ENCODE data around the gene PBX4. TPM values are rescaled to one million over a fixed set of nuclear protein-coding genes. Genes with fewer than 3 reads are reported as not detected.
A peak's percentile ranks its signal among the peaks of the same experiment; 100 is the strongest.

PBX4 gene
- total RNA-seq, 1 donor = 0.45 TPM

DNA sequence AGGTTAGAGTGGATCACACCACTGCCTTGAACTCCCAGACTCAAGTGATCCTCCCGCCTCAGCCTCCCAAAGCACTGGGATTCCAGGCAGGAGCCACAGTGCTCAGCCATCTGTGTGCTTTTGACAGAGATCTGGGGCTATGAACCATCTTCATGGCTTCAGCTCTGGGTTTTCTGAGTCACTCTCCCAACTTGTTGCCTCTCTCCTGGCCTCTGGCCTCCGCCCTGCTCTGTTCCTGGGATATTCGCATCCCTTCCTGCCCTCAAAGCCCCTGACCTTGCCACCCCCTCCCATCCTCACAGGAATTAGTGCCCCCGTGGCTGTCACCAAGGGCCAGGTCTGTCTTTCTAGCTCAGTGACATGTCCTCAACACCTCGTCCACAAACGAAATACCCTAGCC lies 30.7 kb upstream of the PBX4 start:
- no peak for DNase-seq (ENCODE audit: low read depth)
- TF ChIP-seq, protein P1, sequence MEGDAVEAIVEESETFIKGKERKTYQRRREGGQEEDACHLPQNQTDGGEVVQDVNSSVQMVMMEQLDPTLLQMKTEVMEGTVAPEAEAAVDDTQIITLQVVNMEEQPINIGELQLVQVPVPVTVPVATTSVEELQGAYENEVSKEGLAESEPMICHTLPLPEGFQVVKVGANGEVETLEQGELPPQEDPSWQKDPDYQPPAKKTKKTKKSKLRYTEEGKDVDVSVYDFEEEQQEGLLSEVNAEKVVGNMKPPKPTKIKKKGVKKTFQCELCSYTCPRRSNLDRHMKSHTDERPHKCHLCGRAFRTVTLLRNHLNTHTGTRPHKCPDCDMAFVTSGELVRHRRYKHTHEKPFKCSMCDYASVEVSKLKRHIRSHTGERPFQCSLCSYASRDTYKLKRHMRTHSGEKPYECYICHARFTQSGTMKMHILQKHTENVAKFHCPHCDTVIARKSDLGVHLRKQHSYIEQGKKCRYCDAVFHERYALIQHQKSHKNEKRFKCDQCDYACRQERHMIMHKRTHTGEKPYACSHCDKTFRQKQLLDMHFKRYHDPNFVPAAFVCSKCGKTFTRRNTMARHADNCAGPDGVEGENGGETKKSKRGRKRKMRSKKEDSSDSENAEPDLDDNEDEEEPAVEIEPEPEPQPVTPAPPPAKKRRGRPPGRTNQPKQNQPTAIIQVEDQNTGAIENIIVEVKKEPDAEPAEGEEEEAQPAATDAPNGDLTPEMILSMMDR (IDR thresholded peaks at IDR 0.05; ENCODE audit: insufficient read depth, low read length) = no peak
- no peak overlapping the region for H3K4me3 ChIP-seq (ENCODE audit: low read depth, low read length)

DNA sequence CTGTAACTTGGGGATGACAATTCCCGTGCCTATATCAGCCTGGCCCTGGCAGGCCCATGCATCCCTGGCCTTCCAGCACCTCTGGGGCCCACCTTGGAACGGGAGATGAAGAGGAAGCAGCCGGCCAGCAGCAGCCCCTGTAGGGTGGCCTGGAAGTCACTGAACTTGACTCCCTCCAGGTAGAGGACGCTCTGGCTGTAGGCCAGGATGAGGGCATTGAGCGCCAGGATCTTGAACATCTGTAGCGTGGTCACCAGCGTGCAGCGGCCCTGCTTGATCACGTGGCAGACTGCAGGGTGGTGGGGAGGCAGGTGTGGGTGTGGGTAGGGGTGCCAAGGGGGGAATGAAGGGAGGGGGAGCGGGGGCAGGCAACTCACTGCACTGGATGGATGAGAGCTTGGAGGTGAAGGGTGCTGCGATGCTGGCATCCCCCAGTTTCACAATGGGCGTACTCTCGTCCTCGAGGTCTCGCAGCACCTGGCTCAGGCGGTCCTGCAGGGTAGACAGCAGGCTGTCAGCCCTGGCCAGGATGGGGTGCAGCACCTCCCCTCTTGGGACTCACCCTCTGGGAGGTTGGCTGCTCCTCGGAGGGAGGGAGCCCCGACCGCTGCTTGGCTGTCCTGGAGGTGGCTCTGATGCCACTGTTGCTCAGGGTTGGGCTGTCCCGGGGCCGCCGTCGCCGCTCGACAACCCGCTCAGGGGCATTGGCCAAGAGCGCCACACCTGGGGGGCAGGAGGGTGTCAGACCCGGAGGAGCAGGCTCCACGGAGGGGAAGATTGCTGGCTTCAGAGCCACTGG lies 28.7 kb upstream of the PBX4 start:
- H3K4me3 ChIP-seq (ENCODE audit: low read depth, low read length) = no peak overlapping the region
- TF ChIP-seq, protein P1 (IDR thresholded peaks at IDR 0.05; ENCODE audit: insufficient read depth, low read length) = no peak
- no peak for DNase-seq (ENCODE audit: low read depth)

DNA sequence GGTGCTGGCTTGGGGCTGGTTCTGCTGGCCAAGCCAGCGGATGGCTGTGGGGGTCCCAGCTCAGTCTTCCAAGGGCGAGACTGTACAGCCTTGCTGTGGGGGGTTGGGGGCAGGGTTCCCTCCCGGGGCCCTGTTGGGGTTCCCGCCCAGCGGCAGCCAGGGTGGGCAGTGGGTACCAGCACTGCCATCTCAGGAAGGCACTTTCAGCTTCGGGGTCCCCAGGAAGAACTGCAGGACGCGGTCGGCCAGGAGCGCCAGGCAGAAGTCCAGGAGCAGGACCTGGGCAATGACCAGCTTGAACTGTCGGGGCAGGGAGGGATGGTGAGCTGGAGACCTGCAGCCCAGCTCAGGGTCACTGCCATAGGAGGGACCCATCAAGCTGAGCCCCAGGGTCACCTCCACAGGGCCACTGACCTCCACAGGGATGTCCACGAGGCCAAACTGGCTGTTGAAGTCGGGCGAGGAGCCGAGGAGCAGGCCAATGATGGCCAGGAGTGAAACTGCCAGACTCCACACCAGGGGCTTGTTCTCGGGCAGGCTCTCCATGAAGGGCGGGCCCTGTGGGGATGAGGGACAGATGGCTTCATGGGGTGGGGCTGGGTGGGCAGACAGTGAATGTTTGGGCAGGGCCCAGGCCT lies 26.9 kb upstream of the PBX4 start:
- H3K4me3 ChIP-seq (ENCODE audit: low read depth, low read length) = no peak overlapping the region
- TF ChIP-seq, protein P1 (IDR thresholded peaks at IDR 0.05; ENCODE audit: insufficient read depth, low read length) = no peak
- no peak for DNase-seq (ENCODE audit: low read depth)

DNA sequence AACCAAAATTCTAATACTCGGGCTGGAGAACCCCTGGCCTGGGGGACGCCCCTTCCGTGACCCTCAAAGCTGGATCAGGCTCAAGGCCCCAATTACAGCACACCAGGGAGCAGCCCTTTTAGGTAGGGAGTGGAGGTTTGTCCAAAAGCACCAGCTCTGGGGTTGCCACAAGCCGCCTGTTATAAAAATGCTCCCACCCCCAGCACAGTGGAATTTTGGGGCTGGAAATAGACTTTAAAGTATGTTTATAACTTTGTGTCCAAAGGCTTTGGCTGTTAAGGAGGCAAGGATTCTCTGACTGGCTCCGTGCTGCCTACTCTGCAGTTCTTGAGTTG lies 25.5 kb upstream of the PBX4 start:
- TF ChIP-seq, protein P1 (IDR thresholded peaks at IDR 0.05; ENCODE audit: insufficient read depth, low read length) = no peak
- H3K4me3 ChIP-seq (ENCODE audit: low read depth, low read length) = peak overlapping the region; percentile 90
- DNase-seq (ENCODE audit: low read depth) = no peak

DNA sequence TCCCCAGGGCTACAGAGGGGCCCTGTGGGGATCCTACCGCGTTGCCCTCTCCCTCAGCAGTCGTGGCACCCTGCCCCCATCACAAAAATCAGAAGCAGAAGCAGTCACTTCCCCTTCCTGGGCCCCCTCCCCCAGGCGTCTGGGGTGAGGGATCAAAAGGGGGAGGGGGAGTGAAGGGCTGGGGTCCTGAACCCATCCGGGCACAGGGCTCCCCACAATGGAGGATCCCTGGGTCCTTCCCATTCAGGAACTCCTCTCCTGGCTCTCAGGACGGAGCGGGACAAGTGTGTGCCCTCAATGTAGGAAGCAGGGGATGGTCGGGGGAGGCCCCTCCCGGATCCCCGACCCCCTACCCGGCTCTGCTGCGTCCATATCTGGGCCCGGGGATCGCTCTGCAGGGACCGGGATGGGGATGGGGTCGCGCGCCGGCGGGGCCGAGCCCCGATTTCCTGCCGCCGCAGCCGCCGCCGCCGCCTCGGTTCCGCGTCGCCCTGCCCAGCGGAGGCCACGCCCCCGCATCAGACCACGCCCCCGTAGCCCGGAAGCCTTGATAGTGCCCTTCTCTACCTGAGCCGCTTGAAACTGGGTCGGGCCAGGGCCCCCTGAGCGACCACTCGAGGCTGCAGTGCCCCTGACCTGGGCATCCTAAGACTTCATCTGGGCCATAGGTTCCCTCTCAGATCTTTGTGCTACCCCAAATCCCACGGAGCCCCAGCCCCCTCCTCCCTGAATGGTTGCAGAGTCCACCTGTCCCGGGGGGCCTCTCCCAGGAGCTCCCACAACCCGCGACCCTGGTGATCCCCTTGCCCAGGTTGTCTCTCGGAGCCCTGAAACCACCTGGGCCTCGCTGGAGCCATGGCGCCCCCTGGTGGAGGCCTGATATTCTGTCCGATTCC lies 24.9 kb upstream of the PBX4 start, which contains the start of gene GMIP:
GMIP (minus strand) TSS at position 500 of the 896 bp plus-strand sequence; CDS start at position 372, 128 bp downstream.
- TF ChIP-seq, protein P1 (IDR thresholded peaks at IDR 0.05; ENCODE audit: insufficient read depth, low read length) = peak; percentile 81
- peak within 1 kb of the TSS; percentile 90 for H3K4me3 ChIP-seq (ENCODE audit: low read depth, low read length)
- DNase-seq (ENCODE audit: low read depth) = peak; percentile 42

DNA sequence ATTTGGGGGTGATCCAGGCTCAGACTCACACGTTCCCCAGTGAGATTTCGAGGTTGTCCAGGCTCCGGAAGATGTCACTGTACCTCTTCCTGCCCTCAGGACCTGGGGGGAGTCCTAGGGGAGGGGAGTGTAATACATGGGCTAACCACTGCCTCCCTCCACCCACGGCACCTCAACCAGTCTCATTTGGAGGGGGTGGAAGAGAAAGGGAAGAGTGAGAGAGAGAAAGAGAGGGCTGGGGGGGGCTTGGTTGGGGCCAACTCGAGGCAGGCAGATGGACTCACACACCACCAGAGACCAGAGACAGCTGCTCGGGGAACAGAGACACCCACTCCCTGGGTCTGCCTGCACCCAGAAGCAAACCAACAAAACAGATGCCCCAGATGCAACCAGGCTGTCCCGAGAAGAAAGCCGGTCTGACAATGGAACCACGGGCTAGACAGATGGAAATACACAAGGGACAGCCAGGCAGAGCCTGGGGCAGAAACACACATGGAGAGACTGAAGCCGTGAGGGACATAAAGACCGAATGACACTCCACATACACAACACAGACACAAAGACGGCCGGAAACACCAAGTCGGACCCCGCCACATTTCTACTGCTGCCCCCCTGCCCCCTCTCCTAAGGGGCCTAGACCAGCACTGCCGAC lies 24.1 kb upstream of the PBX4 start:
- peak overlapping the region; percentile 90 for H3K4me3 ChIP-seq (ENCODE audit: low read depth, low read length)
- TF ChIP-seq, protein P1 (IDR thresholded peaks at IDR 0.05; ENCODE audit: insufficient read depth, low read length) = no peak
- DNase-seq (ENCODE audit: low read depth) = no peak
